HepG2 (cell line): Measurements from ENCODE around the gene OGFR. TPM values are rescaled to one million over a fixed set of nuclear protein-coding genes. Genes with fewer than 3 reads are reported as not detected.

Source experiments
- BCL6 ChIP-seq: IDR thresholded peaks from 2 replicates; pipeline ENCODE4 v1.6.1; 2016; ENCODE audit warnings: missing genetic modification reagents, missing compliant biosample characterization
- BORCS8-MEF2B ChIP-seq: sonication (generic); formaldehyde crosslinking; IDR thresholded peaks from 2 replicates; pipeline ENCODE4 v1.8.0; 2022; ENCODE audit warnings: mild to moderate bottlenecking, missing genetic modification reagents
- CBX5 ChIP-seq: sonication (generic); formaldehyde crosslinking; IDR thresholded peaks from 2 replicates; pipeline ENCODE4 v1.4.0; 2020; ENCODE audit warnings: missing genetic modification reagents, borderline replicate concordance
- EEA1 ChIP-seq: sonication (generic); formaldehyde crosslinking; IDR thresholded peaks from 2 replicates; pipeline ENCODE4 v1.5.1; 2020; ENCODE audit warnings: mild to moderate bottlenecking, missing genetic modification reagents, borderline replicate concordance
- EHMT2 ChIP-seq: fragments of 200-600 bp; sonication (generic); IDR thresholded peaks from 2 replicates; pipeline ENCODE4 v1.7.0; 2017; ENCODE audit warnings: antibody characterized with exemption, low read depth, low read length, borderline replicate concordance
- HCFC1 ChIP-seq: fragments of 150-350 bp; IDR thresholded peaks from 2 replicates; pipeline ENCODE4 v1.6.1; 2014; ENCODE audit warnings: low read depth, low read length
- HDAC2 ChIP-seq: sonication (generic); formaldehyde crosslinking; IDR thresholded peaks from 2 replicates; pipeline ENCODE4 v1.4.0; 2020; ENCODE audit warnings: missing genetic modification reagents
- KDM1A ChIP-seq: IDR thresholded peaks from 2 replicates; pipeline ENCODE4 v1.6.1; 2016; ENCODE audit warnings: missing compliant biosample characterization
- NFE2L2 ChIP-seq: fragments of 150-350 bp; IDR thresholded peaks from 2 replicates; pipeline ENCODE4 v1.6.1; 2014; ENCODE audit warnings: low read length
- ONECUT2 ChIP-seq: sonication (generic); formaldehyde crosslinking; IDR thresholded peaks from 2 replicates; pipeline ENCODE4 v1.4.0; 2020; ENCODE audit warnings: missing genetic modification reagents
- PAF1 ChIP-seq: IDR thresholded peaks from 2 replicates; pipeline ENCODE4 v1.6.1; 2016; ENCODE audit warnings: missing genetic modification reagents, missing compliant biosample characterization
- PRMT3 ChIP-seq: sonication (generic); formaldehyde crosslinking; IDR thresholded peaks from 2 replicates; pipeline ENCODE4 v1.8.1; 2022; ENCODE audit warnings: low read depth, mild to moderate bottlenecking, moderate library complexity, missing genetic modification reagents, borderline replicate concordance
- PRPF4 ChIP-seq: fragments of 200-400 bp; formaldehyde crosslinking; IDR thresholded peaks from 2 replicates; pipeline ENCODE4 v1.6.1; 2016; ENCODE audit warnings: low read length, low read depth; ENCODE audit not compliant: poor library complexity, severe bottlenecking
- RNF2 ChIP-seq: fragments of 450-650 bp; conservative IDR thresholded peaks from 2 replicates; pipeline ENCODE4 v1.6.1; 2016; ENCODE audit warnings: low read depth
- SIX1 ChIP-seq: sonication (generic); formaldehyde crosslinking; IDR thresholded peaks from 2 replicates; pipeline ENCODE4 v1.4.0; 2020; ENCODE audit warnings: missing genetic modification reagents, borderline replicate concordance
- TIGD3 ChIP-seq: sonication (generic); formaldehyde crosslinking; IDR thresholded peaks from 2 replicates; pipeline ENCODE4 v1.5.1; 2020; ENCODE audit warnings: mild to moderate bottlenecking, missing genetic modification reagents, borderline replicate concordance
- TOPORS ChIP-seq: sonication (generic); formaldehyde crosslinking; IDR thresholded peaks from 2 replicates; pipeline ENCODE4 v1.8.0; 2023; ENCODE audit warnings: mild to moderate bottlenecking, missing genetic modification reagents
- ZNF124 ChIP-seq: sonication (generic); formaldehyde crosslinking; IDR thresholded peaks from 2 replicates; pipeline ENCODE4 v1.4.0; 2020; ENCODE audit warnings: missing genetic modification reagents
- ZNF30 ChIP-seq: sonication (generic); formaldehyde crosslinking; IDR thresholded peaks from 2 replicates; pipeline ENCODE4 v1.5.0; 2020; ENCODE audit warnings: mild to moderate bottlenecking, missing genetic modification reagents
- ZNF446 ChIP-seq: sonication (generic); formaldehyde crosslinking; IDR thresholded peaks from 2 replicates; pipeline ENCODE4 v1.5.0; 2020; ENCODE audit warnings: mild to moderate bottlenecking, missing genetic modification reagents
- ZNF598 ChIP-seq: sonication (generic); formaldehyde crosslinking; IDR thresholded peaks from 2 replicates; pipeline ENCODE4 v1.5.1; 2020; ENCODE audit warnings: mild to moderate bottlenecking, missing genetic modification reagents, borderline replicate concordance
- polyA plus RNA-seq, 8 experiments: library from polyadenylated mRNA; depleted of rRNA in 3 of 8; stranded (reverse) in 7 of 8; unstranded in 1 of 8; fragments of >200 nt; fragmentation: Illumina TruSeq in 4 of 8; extraction: Trizol in 4 of 8; gene quantifications; 2 replicates each; pipeline versions ENCODE4 v1.2.1 to v1.2.3, GENCODE V29; 2011 to 2016; ENCODE audit warnings: low read depth in 4 of 8, missing spikeins in 1 of 8, mixed read lengths in 1 of 8; ENCODE audit not compliant: insufficient read depth in 1 of 8
- total RNA-seq, 5 experiments: library from RNA; depleted of rRNA; stranded (reverse); fragments of >200 nt; fragmentation: Illumina TruSeq; extraction: Trizol; gene quantifications; 2 replicates each; pipeline ENCODE4 v1.2.3, GENCODE V29; 2016; ENCODE audit warnings: low read depth in 1 of 5
- TF ChIP-seq, protein P1 (sequence below): sonication (generic); formaldehyde crosslinking; IDR thresholded peaks from 2 replicates; pipeline ENCODE4 v1.4.0; 2020; ENCODE audit warnings: missing genetic modification reagents
- TF ChIP-seq, protein P2 (sequence below): IDR thresholded peaks from 2 replicates; pipeline ENCODE4 v1.6.1; 2012; ENCODE audit warnings: inconsistent platforms
- TF ChIP-seq, protein P3 (sequence below): sonication (generic); formaldehyde crosslinking; IDR thresholded peaks from 2 replicates; pipeline ENCODE4 v1.8.1; 2023; ENCODE audit warnings: missing genetic modification reagents, inconsistent platforms, borderline replicate concordance

OGFR gene
- total and polyA plus RNA-seq, 2 of the 13 experiments (the other 11 are each of a cell fraction or from before 2014, with no cell fraction given), result 47.7 to 81.8 TPM

DNA sequence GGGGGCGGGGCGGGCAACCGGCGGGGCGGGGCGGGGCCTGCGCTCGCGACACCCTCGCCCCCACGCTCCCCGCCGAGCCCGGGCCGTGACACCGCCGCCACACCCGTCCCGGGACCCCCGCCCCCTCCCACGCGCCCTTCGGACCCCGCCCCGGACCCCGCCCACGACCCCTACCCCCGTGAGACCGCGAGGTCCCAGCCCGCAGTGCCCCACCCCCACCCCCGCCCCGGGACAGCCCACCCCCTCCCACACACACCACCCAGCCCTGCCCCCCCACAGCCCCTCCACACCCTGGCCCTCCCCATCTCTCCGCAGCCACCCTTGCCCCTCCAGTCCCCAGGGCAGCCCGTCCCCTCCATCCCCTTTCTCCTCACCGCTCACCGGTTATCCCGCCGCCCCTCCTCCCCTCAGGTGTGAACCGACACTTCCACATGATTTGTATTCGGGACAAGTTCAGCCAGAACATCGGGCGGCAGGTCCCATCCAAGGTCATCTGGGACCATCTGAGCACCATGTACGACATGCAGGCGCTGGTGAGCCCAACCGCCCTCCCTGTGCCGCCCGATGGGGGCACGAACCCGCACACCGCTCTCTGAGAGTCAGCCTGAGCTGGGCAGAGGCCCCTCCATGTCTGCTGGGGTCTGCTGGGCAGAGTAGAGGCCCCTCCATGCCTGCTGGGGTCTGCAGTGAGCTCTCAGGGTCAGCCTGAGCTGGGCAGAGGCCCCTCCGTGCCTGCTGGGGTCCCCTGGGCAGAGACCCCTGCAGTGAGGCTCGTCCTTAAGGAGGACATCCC, 7.7 kb upstream of the OGFR start (continued):
- TF ChIP-seq TIGD3 (CRISPR knock-in tag) (no peak), PRMT3 (CRISPR knock-in tag) (no peak), KDM1A (CRISPR knock-in tag) (no peak), RNF2 (no peak), EEA1 (no peak), ZNF446 (CRISPR knock-in tag) (no peak), ZNF30 (CRISPR knock-in tag) (no peak), CBX5 (CRISPR knock-in tag) (no peak), SIX1 (CRISPR knock-in tag) (no peak), ZNF124 (no peak), PAF1 (CRISPR knock-in tag) (no peak), BCL6 (CRISPR knock-in tag) (no peak), PRPF4 (peak; percentile 32), EHMT2 (no peak), ZNF598 (CRISPR knock-in tag) (no peak; the same call in 1 of the 2 replicates), HDAC2 (CRISPR knock-in tag) (0 out of 2 replicates have a peak, but pooled peaks have one; percentile 12), NFE2L2 (no peak), TOPORS (CRISPR knock-in tag) (0 out of 2 replicates have a peak, but pooled peaks have one; percentile 13), HCFC1 (no peak), ONECUT2 (no peak), BORCS8-MEF2B (CRISPR knock-in tag) (no peak)
- TF ChIP-seq, protein P1, sequence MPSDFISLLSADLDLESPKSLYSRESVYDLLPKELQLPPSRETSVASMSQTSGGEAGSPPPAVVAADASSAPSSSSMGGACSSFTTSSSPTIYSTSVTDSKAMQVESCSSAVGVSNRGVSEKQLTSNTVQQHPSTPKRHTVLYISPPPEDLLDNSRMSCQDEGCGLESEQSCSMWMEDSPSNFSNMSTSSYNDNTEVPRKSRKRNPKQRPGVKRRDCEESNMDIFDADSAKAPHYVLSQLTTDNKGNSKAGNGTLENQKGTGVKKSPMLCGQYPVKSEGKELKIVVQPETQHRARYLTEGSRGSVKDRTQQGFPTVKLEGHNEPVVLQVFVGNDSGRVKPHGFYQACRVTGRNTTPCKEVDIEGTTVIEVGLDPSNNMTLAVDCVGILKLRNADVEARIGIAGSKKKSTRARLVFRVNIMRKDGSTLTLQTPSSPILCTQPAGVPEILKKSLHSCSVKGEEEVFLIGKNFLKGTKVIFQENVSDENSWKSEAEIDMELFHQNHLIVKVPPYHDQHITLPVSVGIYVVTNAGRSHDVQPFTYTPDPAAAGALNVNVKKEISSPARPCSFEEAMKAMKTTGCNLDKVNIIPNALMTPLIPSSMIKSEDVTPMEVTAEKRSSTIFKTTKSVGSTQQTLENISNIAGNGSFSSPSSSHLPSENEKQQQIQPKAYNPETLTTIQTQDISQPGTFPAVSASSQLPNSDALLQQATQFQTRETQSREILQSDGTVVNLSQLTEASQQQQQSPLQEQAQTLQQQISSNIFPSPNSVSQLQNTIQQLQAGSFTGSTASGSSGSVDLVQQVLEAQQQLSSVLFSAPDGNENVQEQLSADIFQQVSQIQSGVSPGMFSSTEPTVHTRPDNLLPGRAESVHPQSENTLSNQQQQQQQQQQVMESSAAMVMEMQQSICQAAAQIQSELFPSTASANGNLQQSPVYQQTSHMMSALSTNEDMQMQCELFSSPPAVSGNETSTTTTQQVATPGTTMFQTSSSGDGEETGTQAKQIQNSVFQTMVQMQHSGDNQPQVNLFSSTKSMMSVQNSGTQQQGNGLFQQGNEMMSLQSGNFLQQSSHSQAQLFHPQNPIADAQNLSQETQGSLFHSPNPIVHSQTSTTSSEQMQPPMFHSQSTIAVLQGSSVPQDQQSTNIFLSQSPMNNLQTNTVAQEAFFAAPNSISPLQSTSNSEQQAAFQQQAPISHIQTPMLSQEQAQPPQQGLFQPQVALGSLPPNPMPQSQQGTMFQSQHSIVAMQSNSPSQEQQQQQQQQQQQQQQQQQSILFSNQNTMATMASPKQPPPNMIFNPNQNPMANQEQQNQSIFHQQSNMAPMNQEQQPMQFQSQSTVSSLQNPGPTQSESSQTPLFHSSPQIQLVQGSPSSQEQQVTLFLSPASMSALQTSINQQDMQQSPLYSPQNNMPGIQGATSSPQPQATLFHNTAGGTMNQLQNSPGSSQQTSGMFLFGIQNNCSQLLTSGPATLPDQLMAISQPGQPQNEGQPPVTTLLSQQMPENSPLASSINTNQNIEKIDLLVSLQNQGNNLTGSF, result 0 out of 2 replicates have a peak, but pooled peaks have one; percentile 17
- TF ChIP-seq, protein P2, sequence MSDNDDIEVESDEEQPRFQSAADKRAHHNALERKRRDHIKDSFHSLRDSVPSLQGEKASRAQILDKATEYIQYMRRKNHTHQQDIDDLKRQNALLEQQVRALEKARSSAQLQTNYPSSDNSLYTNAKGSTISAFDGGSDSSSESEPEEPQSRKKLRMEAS, result no peak
- TF ChIP-seq, protein P3, sequence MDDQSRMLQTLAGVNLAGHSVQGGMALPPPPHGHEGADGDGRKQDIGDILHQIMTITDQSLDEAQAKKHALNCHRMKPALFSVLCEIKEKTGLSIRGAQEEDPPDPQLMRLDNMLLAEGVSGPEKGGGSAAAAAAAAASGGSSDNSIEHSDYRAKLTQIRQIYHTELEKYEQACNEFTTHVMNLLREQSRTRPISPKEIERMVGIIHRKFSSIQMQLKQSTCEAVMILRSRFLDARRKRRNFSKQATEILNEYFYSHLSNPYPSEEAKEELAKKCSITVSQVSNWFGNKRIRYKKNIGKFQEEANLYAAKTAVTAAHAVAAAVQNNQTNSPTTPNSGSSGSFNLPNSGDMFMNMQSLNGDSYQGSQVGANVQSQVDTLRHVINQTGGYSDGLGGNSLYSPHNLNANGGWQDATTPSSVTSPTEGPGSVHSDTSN (CRISPR knock-in tag), result no peak
